A673 (cell line): ENCODE results near the gene CHSY3.

Experiments used
- EZH2 ChIP-seq: fragments of 200-600 bp; sonication (generic); IDR thresholded peaks from 2 replicates; pipeline ENCODE4 v1.6.1; 2017; ENCODE audit warnings: borderline replicate concordance, low read depth, mild to moderate bottlenecking, mixed read lengths, antibody characterized with exemption, low read length; ENCODE audit not compliant: poor library complexity, severe bottlenecking
- TF ChIP-seq, protein P1 (sequence below): fragments of 300-800, 200-600 bp; sonication (generic); conservative IDR thresholded peaks from 2 replicates; pipeline ENCODE4 v1.5.1; 2017; ENCODE audit warnings: low read depth, mild to moderate bottlenecking, antibody characterized with exemption, low read length, moderate library complexity, mixed read lengths

- TF ChIP-seq, protein P1, sequence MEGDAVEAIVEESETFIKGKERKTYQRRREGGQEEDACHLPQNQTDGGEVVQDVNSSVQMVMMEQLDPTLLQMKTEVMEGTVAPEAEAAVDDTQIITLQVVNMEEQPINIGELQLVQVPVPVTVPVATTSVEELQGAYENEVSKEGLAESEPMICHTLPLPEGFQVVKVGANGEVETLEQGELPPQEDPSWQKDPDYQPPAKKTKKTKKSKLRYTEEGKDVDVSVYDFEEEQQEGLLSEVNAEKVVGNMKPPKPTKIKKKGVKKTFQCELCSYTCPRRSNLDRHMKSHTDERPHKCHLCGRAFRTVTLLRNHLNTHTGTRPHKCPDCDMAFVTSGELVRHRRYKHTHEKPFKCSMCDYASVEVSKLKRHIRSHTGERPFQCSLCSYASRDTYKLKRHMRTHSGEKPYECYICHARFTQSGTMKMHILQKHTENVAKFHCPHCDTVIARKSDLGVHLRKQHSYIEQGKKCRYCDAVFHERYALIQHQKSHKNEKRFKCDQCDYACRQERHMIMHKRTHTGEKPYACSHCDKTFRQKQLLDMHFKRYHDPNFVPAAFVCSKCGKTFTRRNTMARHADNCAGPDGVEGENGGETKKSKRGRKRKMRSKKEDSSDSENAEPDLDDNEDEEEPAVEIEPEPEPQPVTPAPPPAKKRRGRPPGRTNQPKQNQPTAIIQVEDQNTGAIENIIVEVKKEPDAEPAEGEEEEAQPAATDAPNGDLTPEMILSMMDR, result no peak
- TF ChIP-seq EZH2, result no peak
Observed at GRCh38 chr5:130116972-130117371, 212.7 kb downstream of the CHSY3 start.
